ENCODE data around the gene BABAM2. TPM values are rescaled to one million over a fixed set of nuclear protein-coding genes. Genes with fewer than 3 reads are reported as not detected.

BABAM2 gene
- total and polyA plus RNA-seq, 2 experiments from 2014 or later, result 17.8 to 21.5 TPM

DNA sequence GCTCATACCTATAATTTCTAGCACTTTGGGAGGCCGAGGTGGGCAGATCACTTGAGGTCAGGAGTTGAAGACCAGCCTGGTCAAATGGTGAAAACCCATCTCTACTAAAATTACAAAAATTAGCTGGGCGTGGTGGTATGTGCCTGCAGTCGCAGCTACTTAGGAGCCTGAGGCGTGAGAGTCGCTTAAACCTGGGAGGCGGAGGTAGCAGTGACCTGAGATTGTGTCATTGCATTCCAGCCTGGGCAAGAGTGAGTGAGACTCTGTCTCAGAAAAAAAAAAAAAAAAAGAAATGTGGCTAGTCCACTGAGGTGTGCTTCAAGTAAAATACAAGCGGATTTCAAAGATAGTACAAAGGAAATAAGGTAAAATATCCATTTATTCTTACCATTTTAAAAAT lies 46.5 kb upstream of the BABAM2 start:
- no peaks in the 10 kb centered on the region for H3K36me3 Mint-ChIP-seq (ENCODE audit: low read depth)
- DNase-seq (ENCODE audit: low spot score) (no peak), ATAC-seq (no peak)
- Histone ChIP-seq H3K9me2 (ENCODE audit: insufficient read depth) (no peaks in the 10 kb centered on the region), H3F3A (replicated peaks; ENCODE audit: low read depth) (no peaks in the 10 kb centered on the region), H3K27me3 (ENCODE audit: insufficient read depth) (no peaks in the 10 kb centered on the region), H3K79me2 (replicated peaks; ENCODE audit: insufficient read depth) (no peaks in the 10 kb centered on the region), H3K4me2 (no peak overlapping the region), H3K36me3 (ENCODE audit: insufficient read depth) (no peaks in the 10 kb centered on the region), H3K4me1 (ENCODE audit: insufficient read depth) (no peaks in the 10 kb centered on the region), H4K20me1 (replicated peaks; ENCODE audit: insufficient read depth) (no peaks in the 10 kb centered on the region), H2AFZ (no peak overlapping the region), H3K4me3 (no peak overlapping the region), H3K27ac (ENCODE audit: low read depth) (no peak overlapping the region)
- no peaks in the 10 kb centered on the region for H3K4me1 Mint-ChIP-seq
- TF ChIP-seq ZNF331 (CRISPR knock-in tag; IDR thresholded peaks at IDR 0.05; ENCODE audit: low read depth) (no peak), ZNF114 (CRISPR knock-in tag; IDR thresholded peaks at IDR 0.05) (no peak), CREB1 (CRISPR knock-in tag; IDR thresholded peaks at IDR 0.05; ENCODE audit: low read depth) (no peak), EZH2 (IDR thresholded peaks at IDR 0.05; ENCODE audit: low read depth, unreplicated experiment) (no peak), NANOG (IDR thresholded peaks at IDR 0.05; ENCODE audit: borderline replicate concordance) (no peak), POLR2AphosphoS5 (IDR thresholded peaks at IDR 0.05; ENCODE audit: low read depth) (no peak), STAT1 (IDR thresholded peaks at IDR 0.05; ENCODE audit: unreplicated experiment) (no peak), JUNB (IDR thresholded peaks at IDR 0.05; ENCODE audit: unreplicated experiment) (no peak), EZH2phosphoT487 (IDR thresholded peaks at IDR 0.05; ENCODE audit: unreplicated experiment) (no peak)
- TF ChIP-seq, protein P1, sequence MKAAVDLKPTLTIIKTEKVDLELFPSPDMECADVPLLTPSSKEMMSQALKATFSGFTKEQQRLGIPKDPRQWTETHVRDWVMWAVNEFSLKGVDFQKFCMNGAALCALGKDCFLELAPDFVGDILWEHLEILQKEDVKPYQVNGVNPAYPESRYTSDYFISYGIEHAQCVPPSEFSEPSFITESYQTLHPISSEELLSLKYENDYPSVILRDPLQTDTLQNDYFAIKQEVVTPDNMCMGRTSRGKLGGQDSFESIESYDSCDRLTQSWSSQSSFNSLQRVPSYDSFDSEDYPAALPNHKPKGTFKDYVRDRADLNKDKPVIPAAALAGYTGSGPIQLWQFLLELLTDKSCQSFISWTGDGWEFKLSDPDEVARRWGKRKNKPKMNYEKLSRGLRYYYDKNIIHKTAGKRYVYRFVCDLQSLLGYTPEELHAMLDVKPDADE (IDR thresholded peaks at IDR 0.05), result no peak
- TF ChIP-seq, protein P2, sequence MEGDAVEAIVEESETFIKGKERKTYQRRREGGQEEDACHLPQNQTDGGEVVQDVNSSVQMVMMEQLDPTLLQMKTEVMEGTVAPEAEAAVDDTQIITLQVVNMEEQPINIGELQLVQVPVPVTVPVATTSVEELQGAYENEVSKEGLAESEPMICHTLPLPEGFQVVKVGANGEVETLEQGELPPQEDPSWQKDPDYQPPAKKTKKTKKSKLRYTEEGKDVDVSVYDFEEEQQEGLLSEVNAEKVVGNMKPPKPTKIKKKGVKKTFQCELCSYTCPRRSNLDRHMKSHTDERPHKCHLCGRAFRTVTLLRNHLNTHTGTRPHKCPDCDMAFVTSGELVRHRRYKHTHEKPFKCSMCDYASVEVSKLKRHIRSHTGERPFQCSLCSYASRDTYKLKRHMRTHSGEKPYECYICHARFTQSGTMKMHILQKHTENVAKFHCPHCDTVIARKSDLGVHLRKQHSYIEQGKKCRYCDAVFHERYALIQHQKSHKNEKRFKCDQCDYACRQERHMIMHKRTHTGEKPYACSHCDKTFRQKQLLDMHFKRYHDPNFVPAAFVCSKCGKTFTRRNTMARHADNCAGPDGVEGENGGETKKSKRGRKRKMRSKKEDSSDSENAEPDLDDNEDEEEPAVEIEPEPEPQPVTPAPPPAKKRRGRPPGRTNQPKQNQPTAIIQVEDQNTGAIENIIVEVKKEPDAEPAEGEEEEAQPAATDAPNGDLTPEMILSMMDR (conservative IDR thresholded peaks at IDR 0.05; ENCODE audit: low read depth in 2 of 2), result no peak
- TF ChIP-seq, protein P3, sequence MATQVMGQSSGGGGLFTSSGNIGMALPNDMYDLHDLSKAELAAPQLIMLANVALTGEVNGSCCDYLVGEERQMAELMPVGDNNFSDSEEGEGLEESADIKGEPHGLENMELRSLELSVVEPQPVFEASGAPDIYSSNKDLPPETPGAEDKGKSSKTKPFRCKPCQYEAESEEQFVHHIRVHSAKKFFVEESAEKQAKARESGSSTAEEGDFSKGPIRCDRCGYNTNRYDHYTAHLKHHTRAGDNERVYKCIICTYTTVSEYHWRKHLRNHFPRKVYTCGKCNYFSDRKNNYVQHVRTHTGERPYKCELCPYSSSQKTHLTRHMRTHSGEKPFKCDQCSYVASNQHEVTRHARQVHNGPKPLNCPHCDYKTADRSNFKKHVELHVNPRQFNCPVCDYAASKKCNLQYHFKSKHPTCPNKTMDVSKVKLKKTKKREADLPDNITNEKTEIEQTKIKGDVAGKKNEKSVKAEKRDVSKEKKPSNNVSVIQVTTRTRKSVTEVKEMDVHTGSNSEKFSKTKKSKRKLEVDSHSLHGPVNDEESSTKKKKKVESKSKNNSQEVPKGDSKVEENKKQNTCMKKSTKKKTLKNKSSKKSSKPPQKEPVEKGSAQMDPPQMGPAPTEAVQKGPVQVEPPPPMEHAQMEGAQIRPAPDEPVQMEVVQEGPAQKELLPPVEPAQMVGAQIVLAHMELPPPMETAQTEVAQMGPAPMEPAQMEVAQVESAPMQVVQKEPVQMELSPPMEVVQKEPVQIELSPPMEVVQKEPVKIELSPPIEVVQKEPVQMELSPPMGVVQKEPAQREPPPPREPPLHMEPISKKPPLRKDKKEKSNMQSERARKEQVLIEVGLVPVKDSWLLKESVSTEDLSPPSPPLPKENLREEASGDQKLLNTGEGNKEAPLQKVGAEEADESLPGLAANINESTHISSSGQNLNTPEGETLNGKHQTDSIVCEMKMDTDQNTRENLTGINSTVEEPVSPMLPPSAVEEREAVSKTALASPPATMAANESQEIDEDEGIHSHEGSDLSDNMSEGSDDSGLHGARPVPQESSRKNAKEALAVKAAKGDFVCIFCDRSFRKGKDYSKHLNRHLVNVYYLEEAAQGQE (IDR thresholded peaks at IDR 0.05; ENCODE audit: unreplicated experiment), result no peak
- TF ChIP-seq, protein P4, sequence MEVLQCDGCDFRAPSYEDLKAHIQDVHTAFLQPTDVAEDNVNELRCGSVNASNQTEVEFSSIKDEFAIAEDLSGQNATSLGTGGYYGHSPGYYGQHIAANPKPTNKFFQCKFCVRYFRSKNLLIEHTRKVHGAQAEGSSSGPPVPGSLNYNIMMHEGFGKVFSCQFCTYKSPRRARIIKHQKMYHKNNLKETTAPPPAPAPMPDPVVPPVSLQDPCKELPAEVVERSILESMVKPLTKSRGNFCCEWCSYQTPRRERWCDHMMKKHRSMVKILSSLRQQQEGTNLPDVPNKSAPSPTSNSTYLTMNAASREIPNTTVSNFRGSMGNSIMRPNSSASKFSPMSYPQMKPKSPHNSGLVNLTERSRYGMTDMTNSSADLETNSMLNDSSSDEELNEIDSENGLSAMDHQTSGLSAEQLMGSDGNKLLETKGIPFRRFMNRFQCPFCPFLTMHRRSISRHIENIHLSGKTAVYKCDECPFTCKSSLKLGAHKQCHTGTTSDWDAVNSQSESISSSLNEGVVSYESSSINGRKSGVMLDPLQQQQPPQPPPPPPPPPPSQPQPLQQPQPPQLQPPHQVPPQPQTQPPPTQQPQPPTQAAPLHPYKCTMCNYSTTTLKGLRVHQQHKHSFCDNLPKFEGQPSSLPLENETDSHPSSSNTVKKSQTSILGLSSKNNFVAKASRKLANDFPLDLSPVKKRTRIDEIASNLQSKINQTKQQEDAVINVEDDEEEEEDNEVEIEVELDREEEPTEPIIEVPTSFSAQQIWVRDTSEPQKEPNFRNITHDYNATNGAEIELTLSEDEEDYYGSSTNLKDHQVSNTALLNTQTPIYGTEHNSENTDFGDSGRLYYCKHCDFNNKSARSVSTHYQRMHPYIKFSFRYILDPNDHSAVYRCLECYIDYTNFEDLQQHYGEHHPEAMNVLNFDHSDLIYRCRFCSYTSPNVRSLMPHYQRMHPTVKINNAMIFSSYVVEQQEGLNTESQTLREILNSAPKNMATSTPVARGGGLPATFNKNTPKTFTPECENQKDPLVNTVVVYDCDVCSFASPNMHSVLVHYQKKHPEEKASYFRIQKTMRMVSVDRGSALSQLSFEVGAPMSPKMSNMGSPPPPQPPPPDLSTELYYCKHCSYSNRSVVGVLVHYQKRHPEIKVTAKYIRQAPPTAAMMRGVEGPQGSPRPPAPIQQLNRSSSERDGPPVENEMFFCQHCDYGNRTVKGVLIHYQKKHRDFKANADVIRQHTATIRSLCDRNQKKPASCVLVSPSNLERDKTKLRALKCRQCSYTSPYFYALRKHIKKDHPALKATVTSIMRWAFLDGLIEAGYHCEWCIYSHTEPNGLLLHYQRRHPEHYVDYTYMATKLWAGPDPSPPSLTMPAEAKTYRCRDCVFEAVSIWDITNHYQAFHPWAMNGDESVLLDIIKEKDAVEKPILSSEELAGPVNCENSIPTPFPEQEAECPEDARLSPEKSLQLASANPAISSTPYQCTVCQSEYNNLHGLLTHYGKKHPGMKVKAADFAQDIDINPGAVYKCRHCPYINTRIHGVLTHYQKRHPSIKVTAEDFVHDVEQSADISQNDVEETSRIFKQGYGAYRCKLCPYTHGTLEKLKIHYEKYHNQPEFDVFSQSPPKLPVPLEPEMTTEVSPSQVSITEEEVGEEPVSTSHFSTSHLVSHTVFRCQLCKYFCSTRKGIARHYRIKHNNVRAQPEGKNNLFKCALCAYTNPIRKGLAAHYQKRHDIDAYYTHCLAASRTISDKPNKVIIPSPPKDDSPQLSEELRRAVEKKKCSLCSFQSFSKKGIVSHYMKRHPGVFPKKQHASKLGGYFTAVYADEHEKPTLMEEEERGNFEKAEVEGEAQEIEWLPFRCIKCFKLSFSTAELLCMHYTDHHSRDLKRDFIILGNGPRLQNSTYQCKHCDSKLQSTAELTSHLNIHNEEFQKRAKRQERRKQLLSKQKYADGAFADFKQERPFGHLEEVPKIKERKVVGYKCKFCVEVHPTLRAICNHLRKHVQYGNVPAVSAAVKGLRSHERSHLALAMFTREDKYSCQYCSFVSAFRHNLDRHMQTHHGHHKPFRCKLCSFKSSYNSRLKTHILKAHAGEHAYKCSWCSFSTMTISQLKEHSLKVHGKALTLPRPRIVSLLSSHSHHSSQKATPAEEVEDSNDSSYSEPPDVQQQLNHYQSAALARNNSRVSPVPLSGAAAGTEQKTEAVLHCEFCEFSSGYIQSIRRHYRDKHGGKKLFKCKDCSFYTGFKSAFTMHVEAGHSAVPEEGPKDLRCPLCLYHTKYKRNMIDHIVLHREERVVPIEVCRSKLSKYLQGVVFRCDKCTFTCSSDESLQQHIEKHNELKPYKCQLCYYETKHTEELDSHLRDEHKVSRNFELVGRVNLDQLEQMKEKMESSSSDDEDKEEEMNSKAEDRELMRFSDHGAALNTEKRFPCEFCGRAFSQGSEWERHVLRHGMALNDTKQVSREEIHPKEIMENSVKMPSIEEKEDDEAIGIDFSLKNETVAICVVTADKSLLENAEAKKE (CRISPR knock-in tag; IDR thresholded peaks at IDR 0.05), result no peak
- no peaks in the 10 kb centered on the region for H3K9me3 Mint-ChIP-seq
- no peaks in the 10 kb centered on the region for H3K27me3 Mint-ChIP-seq (ENCODE audit: insufficient read depth, low read depth, poor library complexity)
- H3K27ac Mint-ChIP-seq, result no peak overlapping the region
- no peak overlapping the region for H3K4me3 Mint-ChIP-seq
